Adipose tissue (tissue), 3 donors: ENCODE data around the gene COL18A1. TPM values are rescaled to one million over a fixed set of nuclear protein-coding genes. Genes with fewer than 3 reads are reported as not detected.
"Not testable (repeated sequence)": the region's sequence is repeated elsewhere in the genome, so short reads cannot be mapped to it uniquely, and the experiment has no call there.

ENCODE experiments used
- H3K27ac ChIP-seq: one replicate; pipeline ENCODE4 v1.5.1; 2013; ENCODE audit warnings: low read depth, low read length
- WGBS, 3 donors: extraction: QIAGEN DNeasy Blood & Tissue Kit; methylation state at CpG; one replicate each; pipeline ENCODE4 v1.1.7; 2013; 5-methylcytosine and 5-hydroxymethylcytosine counted together
- polyA plus RNA-seq, 3 donors: library from polyadenylated mRNA; stranded (reverse); fragments of 200-250 nt; gene quantifications; one replicate each; pipeline ENCODE4 v1.2.3, GENCODE V29; 2013
- donor health status: healthy with polysubstance abuse.
- donor health status: Bipolar disorder and iron deficiency.
- donor health status: healthy.

COL18A1 gene
- polyA plus RNA-seq, 3 donors, result 42.2 to 93.6 (median 50.6) TPM

- 92 to 96% (median 94%) methylated on average over 14 to 17 of the region's 17 CpGs for WGBS, 3 donors
- H3K27ac ChIP-seq, result no peak overlapping the region
These were observed 37.3 kb downstream of the COL18A1 start for GRCh38 chr21:45442276-45442675.

GRCh38 chr21:45442686-45443594 is 38.0 kb downstream of the COL18A1 start:
- H3K27ac ChIP-seq, result not testable (repeated sequence)
- 91 to 96% (median 93%) methylated on average over 23 to 38 of the region's 39 CpGs for WGBS, 3 donors

- H3K27ac ChIP-seq, result no peak overlapping the region
- WGBS, 3 donors, result 81 to 91% (median 85%) methylated on average over 27 of the region's 27 CpGs
These were observed 38.7 kb downstream of the COL18A1 start for GRCh38 chr21:45443595-45444181.

- WGBS, 3 donors, result 68 to 75% (median 73%) methylated on average over 19 of the region's 19 CpGs
- H3K27ac ChIP-seq, result no peak overlapping the region
These were observed 39.4 kb downstream of the COL18A1 start for GRCh38 chr21:45444385-45444784.

GRCh38 chr21:45445369-45445768 is 40.4 kb downstream of the COL18A1 start:
- H3K27ac ChIP-seq, result no peak overlapping the region
- WGBS, 3 donors, result 73 to 92% (median 87%) methylated on average over 9 of the region's 9 CpGs

GRCh38 chr21:45447821-45448220 is 42.9 kb downstream of the COL18A1 start:
- 78 to 91% (median 79%) methylated on average over 8 of the region's 8 CpGs for WGBS, 3 donors
- H3K27ac ChIP-seq, result no peak overlapping the region

GRCh38 chr21:45448283-45448809 is 43.4 kb downstream of the COL18A1 start:
- H3K27ac ChIP-seq, result no peak overlapping the region
- 83 to 88% (median 86%) methylated on average over 20 of the region's 20 CpGs for WGBS, 3 donors

GRCh38 chr21:45448810-45449657 is 44.1 kb downstream of the COL18A1 start:
- 75 to 81% (median 76%) methylated on average over 27 to 28 of the region's 28 CpGs for WGBS, 3 donors
- no peak overlapping the region for H3K27ac ChIP-seq

- H3K27ac ChIP-seq, result no peak overlapping the region
- WGBS, 3 donors, result 78 to 88% (median 84%) methylated on average over 22 of the region's 22 CpGs
These were observed 44.9 kb downstream of the COL18A1 start for GRCh38 chr21:45449658-45450422.

GRCh38 chr21:45450423-45451090 is 45.6 kb downstream of the COL18A1 start:
- WGBS, 3 donors, result 82 to 88% (median 87%) methylated on average over 23 to 24 of the region's 24 CpGs
- H3K27ac ChIP-seq, result no peak overlapping the region

- WGBS, 3 donors, result 75 to 86% (median 84%) methylated on average over 20 of the region's 20 CpGs
- H3K27ac ChIP-seq, result no peak overlapping the region
These were observed 46.3 kb downstream of the COL18A1 start for GRCh38 chr21:45451091-45451740.

GRCh38 chr21:45451771-45452182 is 46.8 kb downstream of the COL18A1 start:
- WGBS, 3 donors, result 85 to 93% (median 92%) methylated on average over 12 of the region's 12 CpGs
- H3K27ac ChIP-seq, result no peak overlapping the region

- no peak overlapping the region for H3K27ac ChIP-seq
- WGBS, 3 donors, result 90 to 94% (median 91%) methylated on average over 7 of the region's 7 CpGs
These were observed 47.8 kb downstream of the COL18A1 start for GRCh38 chr21:45452696-45453307.

GRCh38 chr21:45453308-45453950 is 48.5 kb downstream of the COL18A1 start:
- no peak overlapping the region for H3K27ac ChIP-seq
- WGBS, 3 donors, result 79 to 83% (median 81%) methylated on average over 13 of the region's 13 CpGs

- WGBS, 3 donors, result 49 to 70% (median 65%) methylated on average over 24 of the region's 24 CpGs
- no peak overlapping the region for H3K27ac ChIP-seq
These were observed 49.3 kb downstream of the COL18A1 start for GRCh38 chr21:45454060-45454925.
